UCSD-AML1 (cell line): ENCODE results near the gene FRK.
A peak's percentile ranks its signal among the peaks of the same experiment; 100 is the strongest.

Source experiments
- DNase-seq: peaks from one replicate; lab custom pipeline; 2025; ENCODE audit not compliant: unreplicated experiment; lab: John Stamatoyannopoulos, UW

Gene FRK

GRCh38 chr6:116036075-116036773 lies 24.5 kb downstream of the FRK start:
- DNase-seq = no peak

- DNase-seq = no peak
These were observed 25.1 kb downstream of the FRK start for GRCh38 chr6:116035616-116036015.

- no peak for DNase-seq
These were observed 26.4 kb downstream of the FRK start for GRCh38 chr6:116034327-116034726.

GRCh38 chr6:116033687-116034303 lies 26.9 kb downstream of the FRK start:
- DNase-seq = no peak

- DNase-seq = no peak
These were observed 29.9 kb downstream of the FRK start for GRCh38 chr6:116030770-116031169.

- DNase-seq = no peak
These were observed 31.2 kb downstream of the FRK start for GRCh38 chr6:116029535-116029934.

- DNase-seq = no peak
These were observed 32.5 kb downstream of the FRK start for GRCh38 chr6:116028233-116028632.

- DNase-seq = no peak
These were observed 32.9 kb downstream of the FRK start for GRCh38 chr6:116027801-116028200.

- DNase-seq = no peak
These were observed 35.3 kb downstream of the FRK start for GRCh38 chr6:116025405-116025804.

GRCh38 chr6:116022841-116023445 lies 37.7 kb downstream of the FRK start:
- DNase-seq = no peak

- no peak for DNase-seq
These were observed 40.0 kb downstream of the FRK start for GRCh38 chr6:116020738-116021137.

- DNase-seq = no peak
These were observed 41.3 kb downstream of the FRK start for GRCh38 chr6:116019428-116019827.

GRCh38 chr6:116018976-116019375 lies 41.7 kb downstream of the FRK start:
- DNase-seq = no peak

GRCh38 chr6:116017546-116018295 lies 43.0 kb downstream of the FRK start:
- DNase-seq = no peak

GRCh38 chr6:116016846-116017545 lies 43.7 kb downstream of the FRK start:
- no peak for DNase-seq

GRCh38 chr6:116015983-116016382 lies 44.7 kb downstream of the FRK start:
- no peak for DNase-seq

- DNase-seq = no peak
These were observed 45.1 kb downstream of the FRK start for GRCh38 chr6:116015561-116015960.

- no peak for DNase-seq
These were observed 47.7 kb downstream of the FRK start for GRCh38 chr6:116012951-116013350.

- DNase-seq = no peak
These were observed 48.2 kb downstream of the FRK start for GRCh38 chr6:116012471-116012949.

GRCh38 chr6:116011520-116011919 lies 49.2 kb downstream of the FRK start:
- no peak for DNase-seq

GRCh38 chr6:116010790-116011401 lies 49.8 kb downstream of the FRK start:
- DNase-seq = peak; percentile 23
